A549 (cell line): ENCODE results near the gene KRTAP5-7.

Source experiments
- EP300 ChIP-seq, 2 experiments: fragments of >200 bp; sonication (Bioruptor Twin); formaldehyde crosslinking; IDR thresholded peaks; 2 replicates in 1 of 2; 3 replicates in 1 of 2; pipeline ENCODE4 v1.6.1; 2016 to 2017
- HDAC2 ChIP-seq: fragments of 200-600 bp; sonication (generic); IDR thresholded peaks from 2 replicates; pipeline ENCODE4 v1.6.1; 2016
- POLR2A ChIP-seq: IDR thresholded peaks from 2 replicates; pipeline ENCODE4 v1.6.1; 2012; ENCODE audit warnings: mild to moderate bottlenecking, low read length
- RCOR1 ChIP-seq: fragments of 150-350 bp; IDR thresholded peaks from 2 replicates; pipeline ENCODE4 v1.6.1; 2014; ENCODE audit warnings: antibody characterized with exemption, low read length, low read depth
- TF ChIP-seq, protein P1 (sequence below): fragments of 450-650 bp; IDR thresholded peaks from 2 replicates; pipeline ENCODE4 v1.6.1; 2014; ENCODE audit warnings: antibody characterized with exemption
- TF ChIP-seq, protein P2 (sequence below): fragments of 200-600 bp; sonication (generic); IDR thresholded peaks from 2 replicates; pipeline ENCODE4 v1.6.1; 2016; ENCODE audit warnings: antibody characterized with exemption, mild to moderate bottlenecking, moderate library complexity
- TF ChIP-seq, protein P3 (sequence below): fragments of >200 bp; sonication (Bioruptor Twin); formaldehyde crosslinking; IDR thresholded peaks from 3 replicates; pipeline ENCODE4 v1.5.1; 2016

DNA sequence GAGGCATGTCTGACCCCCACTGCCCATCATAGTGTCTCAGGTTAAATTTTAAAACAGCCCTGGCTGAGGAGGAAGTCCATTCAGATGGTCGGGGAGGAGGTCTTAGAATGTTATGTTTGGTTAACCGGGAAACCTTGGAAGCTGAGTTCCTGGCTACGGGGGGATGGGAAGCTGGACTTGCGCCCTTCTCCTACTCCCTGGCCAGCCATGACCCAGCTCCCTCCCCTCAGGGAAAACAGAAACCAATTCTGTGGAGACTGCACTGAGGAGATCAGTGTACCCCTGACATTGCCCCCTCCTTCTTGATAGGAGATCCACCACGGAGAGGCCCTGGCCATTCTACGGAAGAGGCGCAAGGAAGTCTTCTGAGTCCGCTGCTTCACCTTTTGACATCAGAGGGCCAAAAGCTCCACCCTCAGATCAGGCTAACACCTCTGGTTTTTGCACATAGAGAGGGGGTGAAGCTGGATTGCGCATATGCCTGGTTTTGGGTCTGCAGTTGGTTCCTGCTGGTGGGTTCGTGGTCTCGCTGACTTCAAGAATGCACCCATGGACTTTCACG is 18.4 kb downstream of the KRTAP5-7 start:
- TF ChIP-seq HDAC2 (no peak), POLR2A (no peak), RCOR1 (no peak), EP300 (IDR thresholded peaks at IDR 0.05) (no peak)
- TF ChIP-seq, protein P1, sequence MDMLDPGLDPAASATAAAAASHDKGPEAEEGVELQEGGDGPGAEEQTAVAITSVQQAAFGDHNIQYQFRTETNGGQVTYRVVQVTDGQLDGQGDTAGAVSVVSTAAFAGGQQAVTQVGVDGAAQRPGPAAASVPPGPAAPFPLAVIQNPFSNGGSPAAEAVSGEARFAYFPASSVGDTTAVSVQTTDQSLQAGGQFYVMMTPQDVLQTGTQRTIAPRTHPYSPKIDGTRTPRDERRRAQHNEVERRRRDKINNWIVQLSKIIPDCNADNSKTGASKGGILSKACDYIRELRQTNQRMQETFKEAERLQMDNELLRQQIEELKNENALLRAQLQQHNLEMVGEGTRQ: no peak
- TF ChIP-seq, protein P2, sequence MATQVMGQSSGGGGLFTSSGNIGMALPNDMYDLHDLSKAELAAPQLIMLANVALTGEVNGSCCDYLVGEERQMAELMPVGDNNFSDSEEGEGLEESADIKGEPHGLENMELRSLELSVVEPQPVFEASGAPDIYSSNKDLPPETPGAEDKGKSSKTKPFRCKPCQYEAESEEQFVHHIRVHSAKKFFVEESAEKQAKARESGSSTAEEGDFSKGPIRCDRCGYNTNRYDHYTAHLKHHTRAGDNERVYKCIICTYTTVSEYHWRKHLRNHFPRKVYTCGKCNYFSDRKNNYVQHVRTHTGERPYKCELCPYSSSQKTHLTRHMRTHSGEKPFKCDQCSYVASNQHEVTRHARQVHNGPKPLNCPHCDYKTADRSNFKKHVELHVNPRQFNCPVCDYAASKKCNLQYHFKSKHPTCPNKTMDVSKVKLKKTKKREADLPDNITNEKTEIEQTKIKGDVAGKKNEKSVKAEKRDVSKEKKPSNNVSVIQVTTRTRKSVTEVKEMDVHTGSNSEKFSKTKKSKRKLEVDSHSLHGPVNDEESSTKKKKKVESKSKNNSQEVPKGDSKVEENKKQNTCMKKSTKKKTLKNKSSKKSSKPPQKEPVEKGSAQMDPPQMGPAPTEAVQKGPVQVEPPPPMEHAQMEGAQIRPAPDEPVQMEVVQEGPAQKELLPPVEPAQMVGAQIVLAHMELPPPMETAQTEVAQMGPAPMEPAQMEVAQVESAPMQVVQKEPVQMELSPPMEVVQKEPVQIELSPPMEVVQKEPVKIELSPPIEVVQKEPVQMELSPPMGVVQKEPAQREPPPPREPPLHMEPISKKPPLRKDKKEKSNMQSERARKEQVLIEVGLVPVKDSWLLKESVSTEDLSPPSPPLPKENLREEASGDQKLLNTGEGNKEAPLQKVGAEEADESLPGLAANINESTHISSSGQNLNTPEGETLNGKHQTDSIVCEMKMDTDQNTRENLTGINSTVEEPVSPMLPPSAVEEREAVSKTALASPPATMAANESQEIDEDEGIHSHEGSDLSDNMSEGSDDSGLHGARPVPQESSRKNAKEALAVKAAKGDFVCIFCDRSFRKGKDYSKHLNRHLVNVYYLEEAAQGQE: no peak
- TF ChIP-seq, protein P3, sequence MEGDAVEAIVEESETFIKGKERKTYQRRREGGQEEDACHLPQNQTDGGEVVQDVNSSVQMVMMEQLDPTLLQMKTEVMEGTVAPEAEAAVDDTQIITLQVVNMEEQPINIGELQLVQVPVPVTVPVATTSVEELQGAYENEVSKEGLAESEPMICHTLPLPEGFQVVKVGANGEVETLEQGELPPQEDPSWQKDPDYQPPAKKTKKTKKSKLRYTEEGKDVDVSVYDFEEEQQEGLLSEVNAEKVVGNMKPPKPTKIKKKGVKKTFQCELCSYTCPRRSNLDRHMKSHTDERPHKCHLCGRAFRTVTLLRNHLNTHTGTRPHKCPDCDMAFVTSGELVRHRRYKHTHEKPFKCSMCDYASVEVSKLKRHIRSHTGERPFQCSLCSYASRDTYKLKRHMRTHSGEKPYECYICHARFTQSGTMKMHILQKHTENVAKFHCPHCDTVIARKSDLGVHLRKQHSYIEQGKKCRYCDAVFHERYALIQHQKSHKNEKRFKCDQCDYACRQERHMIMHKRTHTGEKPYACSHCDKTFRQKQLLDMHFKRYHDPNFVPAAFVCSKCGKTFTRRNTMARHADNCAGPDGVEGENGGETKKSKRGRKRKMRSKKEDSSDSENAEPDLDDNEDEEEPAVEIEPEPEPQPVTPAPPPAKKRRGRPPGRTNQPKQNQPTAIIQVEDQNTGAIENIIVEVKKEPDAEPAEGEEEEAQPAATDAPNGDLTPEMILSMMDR: no peak
